ENCODE data around the gene JADE1.

DNA sequence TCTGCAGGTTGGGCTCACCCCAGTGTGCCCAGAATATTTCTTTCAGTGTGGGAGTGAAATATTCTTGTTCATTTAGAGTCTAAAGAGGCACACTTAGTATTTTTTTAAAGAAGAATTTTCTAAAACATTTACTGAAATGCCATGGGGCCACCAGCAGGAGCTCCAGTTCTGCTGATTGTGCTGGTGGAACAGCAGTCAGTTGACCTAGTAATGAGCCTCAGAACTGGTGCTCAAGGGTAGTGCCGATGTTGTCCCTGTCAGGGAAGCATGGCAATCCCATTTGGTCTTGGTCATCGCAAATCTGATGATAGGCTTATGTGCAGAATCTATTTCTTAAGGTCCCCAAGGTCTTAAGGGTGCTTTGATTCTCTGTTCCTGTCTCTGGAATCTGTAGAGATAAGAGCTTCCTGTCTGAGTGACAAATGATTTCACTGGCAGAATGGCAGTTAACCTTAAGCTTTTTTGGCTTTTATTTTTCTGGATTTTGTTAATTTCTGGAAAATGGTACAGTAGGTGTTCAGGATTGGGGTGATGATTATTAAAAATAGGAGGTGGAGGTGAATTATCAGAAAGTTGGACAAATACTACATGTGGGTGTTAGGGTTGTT is 31.3 kb downstream of the JADE1 start:
- TF ChIP-seq SIN3A (IDR thresholded peaks at IDR 0.05; ENCODE audit: borderline replicate concordance, insufficient read depth, low read length), result no peak
- TF ChIP-seq TAF1 (IDR thresholded peaks at IDR 0.05; ENCODE audit: borderline replicate concordance, insufficient read depth, low read length), result no peak
- TF ChIP-seq POLR2AphosphoS5 (IDR thresholded peaks at IDR 0.05; ENCODE audit: low read depth, low read length), result no peak
- TF ChIP-seq, protein P1, sequence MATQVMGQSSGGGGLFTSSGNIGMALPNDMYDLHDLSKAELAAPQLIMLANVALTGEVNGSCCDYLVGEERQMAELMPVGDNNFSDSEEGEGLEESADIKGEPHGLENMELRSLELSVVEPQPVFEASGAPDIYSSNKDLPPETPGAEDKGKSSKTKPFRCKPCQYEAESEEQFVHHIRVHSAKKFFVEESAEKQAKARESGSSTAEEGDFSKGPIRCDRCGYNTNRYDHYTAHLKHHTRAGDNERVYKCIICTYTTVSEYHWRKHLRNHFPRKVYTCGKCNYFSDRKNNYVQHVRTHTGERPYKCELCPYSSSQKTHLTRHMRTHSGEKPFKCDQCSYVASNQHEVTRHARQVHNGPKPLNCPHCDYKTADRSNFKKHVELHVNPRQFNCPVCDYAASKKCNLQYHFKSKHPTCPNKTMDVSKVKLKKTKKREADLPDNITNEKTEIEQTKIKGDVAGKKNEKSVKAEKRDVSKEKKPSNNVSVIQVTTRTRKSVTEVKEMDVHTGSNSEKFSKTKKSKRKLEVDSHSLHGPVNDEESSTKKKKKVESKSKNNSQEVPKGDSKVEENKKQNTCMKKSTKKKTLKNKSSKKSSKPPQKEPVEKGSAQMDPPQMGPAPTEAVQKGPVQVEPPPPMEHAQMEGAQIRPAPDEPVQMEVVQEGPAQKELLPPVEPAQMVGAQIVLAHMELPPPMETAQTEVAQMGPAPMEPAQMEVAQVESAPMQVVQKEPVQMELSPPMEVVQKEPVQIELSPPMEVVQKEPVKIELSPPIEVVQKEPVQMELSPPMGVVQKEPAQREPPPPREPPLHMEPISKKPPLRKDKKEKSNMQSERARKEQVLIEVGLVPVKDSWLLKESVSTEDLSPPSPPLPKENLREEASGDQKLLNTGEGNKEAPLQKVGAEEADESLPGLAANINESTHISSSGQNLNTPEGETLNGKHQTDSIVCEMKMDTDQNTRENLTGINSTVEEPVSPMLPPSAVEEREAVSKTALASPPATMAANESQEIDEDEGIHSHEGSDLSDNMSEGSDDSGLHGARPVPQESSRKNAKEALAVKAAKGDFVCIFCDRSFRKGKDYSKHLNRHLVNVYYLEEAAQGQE (IDR thresholded peaks at IDR 0.05; ENCODE audit: insufficient read depth in 1 of 2, low read depth in 2 of 2, low read length in 2 of 2), result no peak
